SH-SY5Y (cell line): Measurements from ENCODE around the gene SNED1.

Source experiments
- GATA2 ChIP-seq: IDR thresholded peaks from 2 replicates; pipeline ENCODE4 v1.6.1; 2011; ENCODE audit warnings: mild to moderate bottlenecking, low read depth, low read length
- GATA3 ChIP-seq: IDR thresholded peaks from 2 replicates; pipeline ENCODE4 v1.6.1; 2011; ENCODE audit warnings: low read depth, mild to moderate bottlenecking, low read length, moderate library complexity

DNA sequence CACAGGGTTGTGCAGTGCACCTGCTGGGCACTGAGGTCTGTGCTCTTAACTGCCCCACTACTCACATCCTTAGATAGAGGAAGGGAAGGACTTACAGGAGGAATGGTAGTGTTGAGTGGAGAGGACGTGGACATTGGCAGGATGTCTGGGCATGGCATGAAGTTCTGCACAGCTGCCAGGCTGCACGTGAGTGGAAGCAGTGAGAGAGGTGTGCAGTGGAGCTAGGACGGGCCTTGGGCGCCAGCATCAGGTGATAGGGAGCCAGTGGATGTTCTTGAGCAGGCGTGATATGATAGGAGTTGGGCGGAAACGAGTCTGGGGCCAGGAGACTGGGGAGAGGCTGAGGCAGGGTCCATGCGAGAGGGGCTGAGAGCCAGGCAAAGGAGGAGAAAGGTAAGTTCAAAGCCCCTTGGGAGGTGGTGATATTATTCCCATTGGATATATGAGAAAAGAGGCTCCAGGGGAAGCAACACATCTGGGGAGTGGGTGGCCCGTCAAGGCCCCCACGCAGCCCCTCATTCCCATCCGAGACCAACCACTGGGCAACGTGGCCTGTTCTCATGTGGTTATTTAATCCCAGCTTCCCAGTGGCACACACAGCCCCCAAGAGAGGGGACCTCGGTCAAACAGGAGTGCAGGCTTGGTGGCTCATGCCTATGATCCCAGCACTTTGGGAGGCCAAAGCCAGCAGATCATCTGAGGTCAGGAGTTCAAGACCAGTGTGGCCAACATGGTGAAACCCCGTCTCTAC is 45.7 kb upstream of the SNED1 start:
- TF ChIP-seq GATA2 (no peak), GATA3 (no peak)
